NCI-H446 treated with DMSO at 0.1 percent for 48 hours (cell line): ENCODE measurements around the gene MCAT.

ENCODE experiments used
- DNase-seq: peaks from one replicate; lab custom pipeline; 2025; lab: John Stamatoyannopoulos, UW

Gene MCAT

GRCh38 chr22:43142880-43143562 is at the start of gene MCAT:
TSS of gene MCAT (minus strand) at chr22:43143398. CDS start at chr22:43143348, 50 bp downstream.
- DNase-seq: peak; percentile 43

GRCh38 chr22:43191831-43192230 is 48.6 kb upstream of the MCAT start:
- no peak for DNase-seq

GRCh38 chr22:43188829-43189545 is 45.8 kb upstream of the MCAT start:
- DNase-seq: no peak

- peak; percentile 91 for DNase-seq
These were observed 44.2 kb upstream of the MCAT start for GRCh38 chr22:43187171-43188099.

GRCh38 chr22:43186272-43187170 is 43.3 kb upstream of the MCAT start, which contains the start of gene TTLL12:
TSS of gene TTLL12 (minus strand) at chr22:43187134. CDS start at chr22:43187069, 65 bp downstream.
- peak; percentile 2 for DNase-seq

GRCh38 chr22:43185860-43186261 is 42.7 kb upstream of the MCAT start:
- peak; percentile 44 for DNase-seq

GRCh38 chr22:43183496-43184277 is 40.5 kb upstream of the MCAT start:
- no peak for DNase-seq

GRCh38 chr22:43182726-43183125 is 39.5 kb upstream of the MCAT start:
- no peak for DNase-seq

GRCh38 chr22:43182118-43182517 is 38.9 kb upstream of the MCAT start:
- DNase-seq: no peak

GRCh38 chr22:43181321-43182076 is 38.3 kb upstream of the MCAT start:
- DNase-seq: no peak

- no peak for DNase-seq
These were observed 37.5 kb upstream of the MCAT start for GRCh38 chr22:43180670-43181069.

GRCh38 chr22:43179911-43180195 is 36.7 kb upstream of the MCAT start:
- no peak for DNase-seq

- DNase-seq: no peak
These were observed 36.1 kb upstream of the MCAT start for GRCh38 chr22:43179146-43179910.

- no peak for DNase-seq
These were observed 34.3 kb upstream of the MCAT start for GRCh38 chr22:43177479-43177878.

GRCh38 chr22:43176090-43176489 is 32.9 kb upstream of the MCAT start:
- no peak for DNase-seq

GRCh38 chr22:43174941-43175531 is 31.8 kb upstream of the MCAT start:
- DNase-seq: no peak

- no peak for DNase-seq
These were observed 30.9 kb upstream of the MCAT start for GRCh38 chr22:43173976-43174720.

GRCh38 chr22:43173566-43173965 is 30.4 kb upstream of the MCAT start:
- no peak for DNase-seq
